HepG2 (cell line): ENCODE measurements around the gene MYO7B.

Source experiments
- HOXD1 ChIP-seq: sonication (generic); formaldehyde crosslinking; IDR thresholded peaks from 2 replicates; pipeline ENCODE4 v1.5.0; 2020; ENCODE audit warnings: missing genetic modification reagents
- SIN3A ChIP-seq: IDR thresholded peaks from 2 replicates; pipeline ENCODE4 v1.6.1; 2011; ENCODE audit warnings: low read depth, mild to moderate bottlenecking, control low read depth, low read length, borderline replicate concordance
- ZIK1 ChIP-seq: sonication (generic); formaldehyde crosslinking; IDR thresholded peaks from 2 replicates; pipeline ENCODE4 v1.5.0; 2020; ENCODE audit warnings: mild to moderate bottlenecking, low read depth, missing genetic modification reagents, borderline replicate concordance

DNA sequence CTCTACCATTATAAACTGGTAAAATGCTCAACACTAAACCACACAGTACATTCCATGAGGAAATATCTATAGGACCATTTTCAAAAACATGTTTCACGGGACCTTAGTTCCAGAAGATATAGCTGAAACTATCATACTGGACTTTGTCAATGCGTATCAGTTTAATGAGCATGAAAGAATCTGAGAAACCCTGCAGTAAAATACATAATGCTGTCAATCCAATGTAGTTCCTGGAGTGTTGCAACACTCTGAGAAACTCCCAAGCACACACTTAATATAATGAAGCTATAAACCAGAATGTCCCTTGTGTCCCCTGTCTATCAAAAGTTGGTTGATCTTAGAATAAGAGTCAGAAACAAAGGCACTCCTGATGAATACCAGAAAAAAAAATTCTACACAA is 25.4 kb upstream of the MYO7B start:
- TF ChIP-seq ZIK1 (no peak), HOXD1 (CRISPR knock-in tag) (no peak), SIN3A (no peak)
